Esophagus (tissue), 2 donors: Measurements from ENCODE around the gene NCKAP5L. TPM values are rescaled to one million over a fixed set of nuclear protein-coding genes. Genes with fewer than 3 reads are reported as not detected.
"Not testable (repeated sequence)": the region's sequence is repeated elsewhere in the genome, so short reads cannot be mapped to it uniquely, and the experiment has no call there.

ENCODE experiments used
- H3K27ac ChIP-seq, 2 donors: one replicate each; pipeline ENCODE4 v1.5.1; 2013; ENCODE audit warnings: low read depth in 2 of 2, mild to moderate bottlenecking in 2 of 2, inconsistent platforms in 1 of 2, low read length in 1 of 2, moderate library complexity in 1 of 2
- H3K27me3 ChIP-seq, 2 donors: one replicate each; pipeline ENCODE4 v1.6.1; 2013; ENCODE audit warnings: low read length in 2 of 2, control low read depth in 1 of 2, mild to moderate bottlenecking in 1 of 2; ENCODE audit not compliant: insufficient read depth in 2 of 2, control insufficient read depth in 1 of 2
- H3K36me3 ChIP-seq, 2 donors: one replicate each; pipeline ENCODE4 v1.6.1; 2013; ENCODE audit warnings: low read length in 1 of 2; ENCODE audit not compliant: control insufficient read depth in 2 of 2, insufficient read depth in 2 of 2
- H3K4me1 ChIP-seq, 2 donors: one replicate each; pipeline ENCODE4 v1.6.1; 2013; ENCODE audit warnings: low read length in 1 of 2; ENCODE audit not compliant: control insufficient read depth in 2 of 2, insufficient read depth in 2 of 2
- H3K4me3 ChIP-seq, 2 donors: one replicate each; pipeline ENCODE4 v1.5.1; 2013; ENCODE audit warnings: low read length in 2 of 2, mild to moderate bottlenecking in 2 of 2, low read depth in 1 of 2, moderate library complexity in 1 of 2
- H3K9me3 ChIP-seq, 2 donors: one replicate each; pipeline ENCODE4 v1.6.1; 2013; ENCODE audit warnings: mild to moderate bottlenecking in 2 of 2, low read depth in 1 of 2, low read length in 1 of 2, moderate library complexity in 1 of 2; ENCODE audit not compliant: control insufficient read depth in 2 of 2, insufficient read depth in 1 of 2
- WGBS, 2 donors: extraction: QIAGEN DNeasy Blood & Tissue Kit; methylation state at CpG; one replicate each; pipeline ENCODE4 v1.1.7; 2013; 5-methylcytosine and 5-hydroxymethylcytosine counted together
- polyA plus RNA-seq, 2 donors: library from polyadenylated mRNA; stranded (reverse); fragments of 200-250 nt; gene quantifications; one replicate each; pipeline ENCODE4 v1.2.3, GENCODE V29; 2013
- donor health status: healthy with polysubstance abuse.
- donor health status: Bipolar disorder and iron deficiency.

NCKAP5L gene
- polyA plus RNA-seq, 2 donors, result 3.1 to 8.4 TPM

GRCh38 chr12:49789992-49790391 is 38.2 kb downstream of the NCKAP5L start:
- Histone ChIP-seq H3K36me3 (no peaks in the 10 kb centered on the region), H3K27ac (no peak overlapping the region), H3K27me3 (no peaks in the 10 kb centered on the region), H3K4me1 (no peaks in the 10 kb centered on the region), H3K9me3 (no peaks in the 10 kb centered on the region), H3K4me3 (no peak overlapping the region)
- 80 to 85% methylated on average over 3 of the region's 3 CpGs for WGBS, 2 donors

GRCh38 chr12:49787672-49788071 is 40.5 kb downstream of the NCKAP5L start:
- H3K27me3 ChIP-seq, result no peaks in the 10 kb centered on the region
- WGBS, 2 donors, result 98 to 100% methylated on average over 2 of the region's 2 CpGs
- H3K36me3 ChIP-seq, result no peaks in the 10 kb centered on the region
- no peak overlapping the region for H3K4me3 ChIP-seq
- H3K9me3 ChIP-seq, result no peaks in the 10 kb centered on the region
- H3K27ac ChIP-seq, result no peak overlapping the region
- no peaks in the 10 kb centered on the region for H3K4me1 ChIP-seq

GRCh38 chr12:49784756-49785409 is 43.3 kb downstream of the NCKAP5L start:
- H3K36me3 ChIP-seq, result no peaks in the 10 kb centered on the region
- no peak overlapping the region for H3K4me3 ChIP-seq
- H3K4me1 ChIP-seq, result no peaks in the 10 kb centered on the region
- H3K27me3 ChIP-seq, result no peaks in the 10 kb centered on the region
- 82 to 89% methylated on average over 4 of the region's 4 CpGs for WGBS, 2 donors
- no peaks in the 10 kb centered on the region for H3K9me3 ChIP-seq
- H3K27ac ChIP-seq, result no peak overlapping the region

- 43 to 51% methylated on average over 7 of the region's 7 CpGs for WGBS, 2 donors
- no peaks in the 10 kb centered on the region for H3K27me3 ChIP-seq
- no peak overlapping the region for H3K4me3 ChIP-seq
- no peaks in the 10 kb centered on the region for H3K36me3 ChIP-seq
- H3K4me1 ChIP-seq, result no peaks in the 10 kb centered on the region
- H3K9me3 ChIP-seq, result no peaks in the 10 kb centered on the region
- no peak overlapping the region for H3K27ac ChIP-seq
Observed at GRCh38 chr12:49783917-49784676, 44.1 kb downstream of the NCKAP5L start.

- H3K9me3 ChIP-seq, H3K27ac ChIP-seq, H3K27me3 ChIP-seq, H3K36me3 ChIP-seq, H3K4me1 ChIP-seq, H3K4me3 ChIP-seq: not testable (repeated sequence)
- WGBS, 2 donors, result 90 to 92% methylated on average over 6 of the region's 6 CpGs
Observed at GRCh38 chr12:49780914-49781313, 47.3 kb downstream of the NCKAP5L start.

GRCh38 chr12:49779581-49779980 is 48.6 kb downstream of the NCKAP5L start:
- Histone ChIP-seq H3K27me3 (no peaks in the 10 kb centered on the region), H3K36me3 (no peaks in the 10 kb centered on the region), H3K4me3 (no peak overlapping the region), H3K4me1 (peaks cover 0 to 3% of the 10 kb centered on the region in 2 donors), H3K27ac (no peak overlapping the region), H3K9me3 (no peaks in the 10 kb centered on the region)
- 71 to 73% methylated on average over 2 of the region's 2 CpGs for WGBS, 2 donors

GRCh38 chr12:49777800-49778748 is 50.1 kb downstream of the NCKAP5L start:
- WGBS, 2 donors, result 52% methylated on average over 19 of the region's 19 CpGs
- H3K27me3 ChIP-seq, result no peaks in the 10 kb centered on the region
- H3K27ac ChIP-seq, result no peak overlapping the region
- no peak overlapping the region for H3K4me3 ChIP-seq
- no peaks in the 10 kb centered on the region for H3K9me3 ChIP-seq
- peaks cover 0 to 3% of the 10 kb centered on the region in 2 donors for H3K4me1 ChIP-seq
- H3K36me3 ChIP-seq, result no peaks in the 10 kb centered on the region

- H3K36me3 ChIP-seq, result no peaks in the 10 kb centered on the region
- H3K4me1 ChIP-seq, result peaks cover 0 to 3% of the 10 kb centered on the region in 2 donors
- H3K9me3 ChIP-seq, result no peaks in the 10 kb centered on the region
- H3K27ac ChIP-seq, result no peak overlapping the region
- H3K4me3 ChIP-seq, result no peak overlapping the region
- no peaks in the 10 kb centered on the region for H3K27me3 ChIP-seq
- 65 to 74% methylated on average over 3 of the region's 3 CpGs for WGBS, 2 donors
Observed at GRCh38 chr12:49777341-49777740, 50.9 kb downstream of the NCKAP5L start.

- peaks cover 0 to 3% of the 10 kb centered on the region in 2 donors for H3K4me1 ChIP-seq
- H3K36me3 ChIP-seq, result no peaks in the 10 kb centered on the region
- no peaks in the 10 kb centered on the region for H3K9me3 ChIP-seq
- no peak overlapping the region for H3K4me3 ChIP-seq
- H3K27me3 ChIP-seq, result no peaks in the 10 kb centered on the region
- H3K27ac ChIP-seq, result no peak overlapping the region
- 55 to 65% methylated on average over 5 of the region's 5 CpGs for WGBS, 2 donors
Observed at GRCh38 chr12:49776858-49777257, 51.4 kb downstream of the NCKAP5L start.
